ENCODE measurements around the gene COL13A1. TPM values are rescaled to one million over a fixed set of nuclear protein-coding genes. Genes with fewer than 3 reads are reported as not detected.

Gene COL13A1
- total RNA-seq, 1 donor from 2014 or later: 29.2 TPM

DNA sequence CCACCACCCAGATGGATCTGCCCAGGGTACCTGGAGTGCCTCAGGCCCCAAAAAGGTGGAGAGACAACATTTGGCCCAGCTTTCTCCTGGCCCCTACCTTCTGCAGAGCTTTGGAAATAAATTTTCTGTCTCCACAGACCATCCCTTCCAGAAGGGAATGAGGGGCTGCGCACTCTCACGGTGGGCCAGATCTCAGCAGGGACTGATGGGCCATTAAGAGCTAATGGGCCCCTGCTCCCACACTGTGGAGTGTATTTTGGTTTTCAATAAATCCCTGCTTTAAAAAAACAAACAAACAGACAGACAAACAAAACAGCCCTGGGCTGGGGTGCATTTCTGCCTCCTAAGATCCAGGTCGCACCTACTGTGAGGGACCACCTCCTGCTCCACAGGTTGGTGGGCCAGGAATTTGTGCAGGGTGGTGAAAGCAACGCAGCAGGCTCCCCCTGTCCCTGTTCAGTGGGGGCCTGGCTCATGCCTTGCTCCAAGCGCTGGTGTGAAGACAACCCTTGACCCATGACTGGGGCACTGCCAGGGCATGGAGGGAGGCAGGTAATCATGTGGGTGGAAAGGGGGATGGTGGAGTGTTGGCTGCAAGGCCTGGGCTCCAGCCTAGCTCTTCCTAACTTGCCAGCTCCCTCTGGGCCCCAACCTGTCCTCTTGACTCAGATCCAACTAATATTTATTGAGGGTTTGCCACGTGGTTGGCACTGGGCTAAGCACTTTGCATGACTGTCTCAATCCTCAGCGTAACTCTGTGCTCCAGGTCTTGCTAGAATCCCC, 88.5 kb downstream of the COL13A1 start:
- Mint-ChIP-seq H3K27me3 (ENCODE audit: unreplicated experiment) (no peaks in the 10 kb centered on the region), H3K36me3 (ENCODE audit: unreplicated experiment) (peaks cover 9% of the 10 kb centered on the region)
- TF ChIP-seq, protein P1, sequence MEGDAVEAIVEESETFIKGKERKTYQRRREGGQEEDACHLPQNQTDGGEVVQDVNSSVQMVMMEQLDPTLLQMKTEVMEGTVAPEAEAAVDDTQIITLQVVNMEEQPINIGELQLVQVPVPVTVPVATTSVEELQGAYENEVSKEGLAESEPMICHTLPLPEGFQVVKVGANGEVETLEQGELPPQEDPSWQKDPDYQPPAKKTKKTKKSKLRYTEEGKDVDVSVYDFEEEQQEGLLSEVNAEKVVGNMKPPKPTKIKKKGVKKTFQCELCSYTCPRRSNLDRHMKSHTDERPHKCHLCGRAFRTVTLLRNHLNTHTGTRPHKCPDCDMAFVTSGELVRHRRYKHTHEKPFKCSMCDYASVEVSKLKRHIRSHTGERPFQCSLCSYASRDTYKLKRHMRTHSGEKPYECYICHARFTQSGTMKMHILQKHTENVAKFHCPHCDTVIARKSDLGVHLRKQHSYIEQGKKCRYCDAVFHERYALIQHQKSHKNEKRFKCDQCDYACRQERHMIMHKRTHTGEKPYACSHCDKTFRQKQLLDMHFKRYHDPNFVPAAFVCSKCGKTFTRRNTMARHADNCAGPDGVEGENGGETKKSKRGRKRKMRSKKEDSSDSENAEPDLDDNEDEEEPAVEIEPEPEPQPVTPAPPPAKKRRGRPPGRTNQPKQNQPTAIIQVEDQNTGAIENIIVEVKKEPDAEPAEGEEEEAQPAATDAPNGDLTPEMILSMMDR (IDR thresholded peaks at IDR 0.05): no peak

DNA sequence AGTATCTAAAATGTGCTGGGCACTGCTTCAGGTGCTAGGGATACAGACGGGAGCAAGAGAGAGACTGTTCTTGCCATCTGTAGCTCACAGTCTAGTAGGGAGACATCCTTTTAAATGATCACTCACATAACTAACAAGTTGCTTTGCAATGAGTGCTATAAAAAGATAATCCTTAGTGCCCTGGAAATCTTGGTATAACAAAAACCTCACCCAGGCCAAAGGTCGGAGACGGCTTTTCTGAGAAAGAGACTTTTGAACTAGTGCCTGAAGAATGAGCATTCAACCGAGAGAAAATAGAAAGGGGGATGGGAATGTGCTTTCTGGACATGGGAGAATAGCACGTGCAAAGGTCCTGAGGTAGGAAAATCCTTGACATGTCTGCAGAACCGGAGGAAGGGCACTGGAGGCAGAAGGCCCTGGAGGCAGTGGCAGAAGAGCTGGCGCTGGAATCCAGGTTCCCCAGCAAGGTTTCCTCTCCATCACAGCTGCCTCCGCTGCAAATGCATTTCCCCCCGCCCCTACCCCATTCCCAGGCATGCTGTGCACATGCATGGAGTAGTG, 89.4 kb downstream of the COL13A1 start:
- TF ChIP-seq, protein P1 (IDR thresholded peaks at IDR 0.05): no peak
- peaks cover 9% of the 10 kb centered on the region for H3K36me3 Mint-ChIP-seq (ENCODE audit: unreplicated experiment)
- no peaks in the 10 kb centered on the region for H3K9me3 Mint-ChIP-seq (ENCODE audit: unreplicated experiment)
- DNase-seq (ENCODE audit: extremely low spot score, unreplicated experiment): no peak
- H3K27ac Mint-ChIP-seq (ENCODE audit: unreplicated experiment): no peak overlapping the region
- H3K4me3 Mint-ChIP-seq (ENCODE audit: unreplicated experiment): no peak overlapping the region
- H3K27me3 Mint-ChIP-seq (ENCODE audit: unreplicated experiment): no peaks in the 10 kb centered on the region
- H3K4me1 Mint-ChIP-seq (ENCODE audit: unreplicated experiment): peaks cover 11% of the 10 kb centered on the region

More for the DNA sequence above, 88.5 kb downstream of the COL13A1 start:
- DNase-seq (ENCODE audit: extremely low spot score, unreplicated experiment): no peak
- Mint-ChIP-seq H3K9me3 (ENCODE audit: unreplicated experiment) (no peaks in the 10 kb centered on the region), H3K27ac (ENCODE audit: unreplicated experiment) (no peak overlapping the region), H3K4me3 (ENCODE audit: unreplicated experiment) (no peak overlapping the region), H3K4me1 (ENCODE audit: unreplicated experiment) (peaks cover 3% of the 10 kb centered on the region)

DNA sequence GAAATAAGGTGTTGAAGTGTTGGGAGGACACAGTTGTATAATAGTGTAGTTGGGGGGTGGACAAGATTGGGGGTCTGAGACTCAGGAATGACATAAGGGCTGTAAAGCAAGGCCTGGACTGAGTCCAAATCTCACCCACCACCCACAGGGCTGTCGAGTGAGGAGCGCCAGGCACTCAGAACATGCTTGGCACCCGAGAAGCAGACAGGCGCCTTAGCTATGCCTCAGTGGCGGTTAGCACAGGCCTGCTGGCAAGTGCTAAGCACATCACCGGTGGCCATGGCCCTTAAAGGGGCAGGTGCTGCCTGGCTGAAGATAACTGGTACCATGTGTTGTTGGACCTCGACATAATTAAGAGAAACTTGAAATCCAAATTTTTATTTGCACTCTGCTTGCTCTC, 90.7 kb downstream of the COL13A1 start:
- Mint-ChIP-seq H3K36me3 (ENCODE audit: unreplicated experiment) (peaks cover 7% of the 10 kb centered on the region), H3K4me3 (ENCODE audit: unreplicated experiment) (no peak overlapping the region), H3K4me1 (ENCODE audit: unreplicated experiment) (peaks cover 21% of the 10 kb centered on the region), H3K9me3 (ENCODE audit: unreplicated experiment) (no peaks in the 10 kb centered on the region), H3K27me3 (ENCODE audit: unreplicated experiment) (no peaks in the 10 kb centered on the region), H3K27ac (ENCODE audit: unreplicated experiment) (no peak overlapping the region)
- DNase-seq (ENCODE audit: extremely low spot score, unreplicated experiment): no peak
- TF ChIP-seq, protein P1 (IDR thresholded peaks at IDR 0.05): no peak

DNA sequence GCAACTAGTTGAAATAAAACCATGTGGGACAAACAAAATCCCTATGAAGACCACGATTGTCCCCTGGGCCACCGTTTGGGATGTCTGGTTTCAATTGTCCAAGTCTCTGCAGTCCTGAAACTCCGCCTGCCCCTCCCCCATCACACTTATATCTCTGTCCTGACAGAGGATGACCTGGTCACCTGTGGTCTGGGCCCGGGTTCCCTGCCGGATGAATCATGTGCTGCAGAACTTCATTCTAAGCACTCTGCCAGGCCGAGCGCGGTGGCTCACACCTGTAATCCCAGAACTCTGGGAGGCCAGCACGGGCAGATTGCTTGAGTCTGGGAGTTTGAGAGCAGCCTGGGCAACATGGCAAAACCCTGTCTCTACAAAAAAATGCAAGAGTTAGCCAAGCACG, 91.1 kb downstream of the COL13A1 start:
- no peak overlapping the region for H3K4me3 Mint-ChIP-seq (ENCODE audit: unreplicated experiment)
- no peaks in the 10 kb centered on the region for H3K27me3 Mint-ChIP-seq (ENCODE audit: unreplicated experiment)
- peaks cover 5% of the 10 kb centered on the region for H3K36me3 Mint-ChIP-seq (ENCODE audit: unreplicated experiment)
- no peak for DNase-seq (ENCODE audit: extremely low spot score, unreplicated experiment)
- TF ChIP-seq, protein P1 (IDR thresholded peaks at IDR 0.05): no peak
- peaks cover 21% of the 10 kb centered on the region for H3K4me1 Mint-ChIP-seq (ENCODE audit: unreplicated experiment)
- H3K27ac Mint-ChIP-seq (ENCODE audit: unreplicated experiment): no peak overlapping the region
- no peaks in the 10 kb centered on the region for H3K9me3 Mint-ChIP-seq (ENCODE audit: unreplicated experiment)

DNA sequence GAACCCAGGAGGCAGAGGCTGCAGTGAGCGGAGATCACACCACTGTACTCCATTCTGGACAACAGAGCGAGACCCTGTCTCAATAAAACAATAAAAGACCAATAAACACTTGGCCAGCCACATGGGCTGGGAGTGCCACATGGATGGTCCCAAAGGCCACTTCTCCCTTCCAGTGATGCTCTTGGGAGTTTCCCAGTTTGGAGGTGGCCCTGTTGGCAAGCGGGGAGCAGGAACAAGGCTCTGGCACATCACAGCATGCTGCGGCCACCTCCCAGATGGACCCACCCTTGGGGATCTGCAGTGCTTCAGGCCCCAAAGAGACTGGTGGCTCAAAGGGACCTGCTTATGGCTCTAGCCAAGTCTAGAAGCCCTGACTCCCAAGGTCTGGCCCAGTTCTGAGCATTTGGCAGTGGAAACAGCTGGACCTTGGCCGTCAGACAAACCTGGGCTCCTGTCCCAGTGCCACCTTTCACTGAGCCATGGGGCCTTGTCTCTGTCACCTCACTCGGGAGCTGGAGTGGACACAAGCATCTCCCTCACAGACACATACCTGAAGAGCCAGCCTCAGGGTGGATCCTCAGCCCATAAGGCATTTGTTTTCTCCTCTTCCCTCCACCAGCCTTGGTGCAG, 91.7 kb downstream of the COL13A1 start:
- Mint-ChIP-seq H3K4me1 (ENCODE audit: unreplicated experiment) (peaks cover 21% of the 10 kb centered on the region), H3K27ac (ENCODE audit: unreplicated experiment) (no peak overlapping the region), H3K9me3 (ENCODE audit: unreplicated experiment) (no peaks in the 10 kb centered on the region), H3K27me3 (ENCODE audit: unreplicated experiment) (no peaks in the 10 kb centered on the region), H3K36me3 (ENCODE audit: unreplicated experiment) (peaks cover 5% of the 10 kb centered on the region), H3K4me3 (ENCODE audit: unreplicated experiment) (no peak overlapping the region)
- TF ChIP-seq, protein P1 (IDR thresholded peaks at IDR 0.05): no peak
- no peak for DNase-seq (ENCODE audit: extremely low spot score, unreplicated experiment)

All from osteocyte (in vitro differentiated cells).